NCI-H1436 treated with DMSO at 0.1 percent for 48 hours (cell line): Measurements from ENCODE around the gene SPATA32.
"Not testable (repeated sequence)": the region's sequence is repeated elsewhere in the genome, so short reads cannot be mapped to it uniquely, and the experiment has no call there.

Experiments
- DNase-seq: peaks from one replicate; lab custom pipeline; 2025; lab: John Stamatoyannopoulos, UW

SPATA32 gene

DNA sequence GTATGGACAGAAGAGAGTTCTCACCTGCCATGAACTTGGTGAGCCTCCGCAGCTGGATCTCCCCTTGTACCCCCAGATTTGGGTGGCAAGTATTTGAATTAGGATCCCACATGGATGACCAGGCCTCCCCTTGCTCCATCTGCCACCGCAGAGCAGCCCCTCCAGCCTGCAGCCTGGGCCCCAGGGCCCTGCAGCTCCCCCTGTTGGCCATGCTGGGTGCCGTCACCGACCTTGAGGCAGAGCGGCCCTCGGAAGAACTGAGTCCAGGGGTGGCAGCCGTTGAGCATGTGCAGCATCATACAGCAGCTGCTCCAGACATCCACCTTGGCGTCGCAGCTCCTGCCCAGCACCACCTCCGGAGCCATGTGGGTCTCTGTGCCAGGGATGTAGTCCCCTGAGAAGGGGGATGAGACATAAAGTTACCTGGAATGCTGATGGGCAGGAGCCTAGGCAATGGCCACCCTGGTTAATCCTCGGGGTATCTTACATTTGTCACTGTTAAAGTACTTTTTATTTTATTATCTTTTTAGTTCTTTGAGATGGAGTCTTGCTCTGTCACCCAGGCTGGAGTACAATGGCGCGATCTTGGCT is 9.0 kb upstream of the SPATA32 start:
- no peak for DNase-seq

DNA sequence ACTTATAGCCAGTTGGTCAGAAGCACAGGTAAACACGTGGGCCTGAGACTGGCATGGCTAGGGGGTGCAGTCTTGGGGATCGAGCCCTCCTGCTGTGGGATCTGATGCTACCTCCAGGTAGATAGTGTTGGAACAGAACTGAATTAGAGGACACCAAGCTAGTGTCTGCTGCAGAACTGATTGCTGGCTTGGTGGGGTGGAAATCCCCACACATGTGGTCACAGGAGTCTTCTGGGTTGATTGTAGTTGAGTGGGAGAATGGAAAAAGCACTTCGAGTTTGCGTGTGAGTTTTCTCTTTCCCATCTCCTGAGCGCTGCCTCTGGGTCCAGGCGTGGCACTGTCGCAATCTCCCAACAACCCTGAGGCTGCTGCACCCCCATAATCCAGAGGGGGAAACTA is 8.0 kb upstream of the SPATA32 start:
- no peak for DNase-seq

DNA sequence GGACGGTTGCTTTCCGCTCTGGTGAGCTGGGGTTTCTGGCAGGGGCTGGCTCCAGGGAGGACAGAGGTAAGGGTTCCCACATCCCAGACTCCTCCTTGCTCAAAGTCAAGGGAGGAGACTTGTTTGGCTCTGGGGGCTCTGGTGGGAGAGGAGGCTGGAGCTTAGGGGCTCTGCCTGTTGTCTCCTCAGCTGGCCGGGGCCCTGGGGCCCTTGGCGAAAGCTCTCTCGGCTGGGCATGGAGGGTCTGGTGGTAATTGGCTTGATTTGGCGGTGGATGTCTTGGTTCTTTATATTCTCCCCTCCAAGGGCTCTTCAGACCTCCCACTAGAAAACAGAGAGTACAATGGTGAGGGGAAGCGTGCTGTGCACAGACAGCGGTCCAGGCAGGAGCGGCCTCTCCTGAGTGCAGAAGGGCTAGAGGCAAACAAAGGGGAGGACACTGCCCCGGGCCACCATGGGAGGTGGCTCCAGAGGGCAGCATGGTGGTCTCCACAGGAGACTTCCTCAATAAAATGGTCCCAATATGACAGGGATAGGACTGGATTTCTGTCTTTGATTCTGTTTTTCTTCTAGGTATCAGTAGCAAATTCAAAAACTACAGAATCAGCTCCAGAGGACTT is 5.7 kb upstream of the SPATA32 start:
- DNase-seq = no peak

DNA sequence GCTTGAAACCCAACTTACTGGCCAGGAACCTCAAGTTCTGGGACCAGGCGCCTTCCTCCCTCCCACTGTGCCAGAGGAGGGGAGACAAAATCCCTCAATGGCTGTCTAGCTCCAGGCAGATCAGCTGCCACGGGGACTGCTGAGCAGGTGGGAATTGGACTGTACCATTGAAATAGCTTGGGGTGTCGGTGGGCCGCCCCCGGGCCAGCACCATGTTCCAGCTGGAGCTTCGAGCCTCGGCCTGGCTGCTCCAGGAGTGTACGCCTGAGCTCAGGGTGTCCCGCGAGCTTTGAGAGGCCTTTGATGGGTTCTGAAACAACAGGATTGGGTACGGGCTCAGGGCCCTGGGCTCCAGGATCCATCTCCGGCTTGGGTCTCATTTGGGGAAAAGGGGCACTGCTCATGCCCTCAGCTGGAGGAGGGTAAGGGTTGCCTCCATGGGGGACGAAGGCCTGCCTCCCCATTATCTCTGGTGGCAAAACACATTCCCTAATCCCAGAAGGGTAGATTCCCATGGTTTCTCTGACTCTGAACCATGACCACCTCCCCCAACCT is 4.6 kb upstream of the SPATA32 start:
- DNase-seq = no peak

DNA sequence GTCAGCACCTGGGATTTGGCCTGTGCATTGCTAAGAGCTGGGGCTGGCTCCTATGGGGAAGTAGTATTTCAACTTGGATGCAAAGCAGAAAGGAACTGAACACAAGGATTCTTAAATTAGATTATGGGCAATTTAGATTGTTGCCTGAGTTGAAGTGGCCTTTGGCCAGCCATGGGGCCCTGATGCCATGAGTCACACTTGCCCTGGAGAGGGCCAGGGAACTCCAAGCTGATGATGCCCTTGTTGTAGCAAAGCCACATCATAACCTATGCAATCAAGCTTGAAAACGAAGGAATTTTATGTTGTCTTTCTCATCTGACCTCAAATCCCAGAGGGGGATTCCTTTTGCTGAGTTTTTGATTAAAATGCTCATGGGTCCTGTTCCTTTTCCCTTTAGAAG is 3.9 kb upstream of the SPATA32 start:
- DNase-seq = no peak

DNA sequence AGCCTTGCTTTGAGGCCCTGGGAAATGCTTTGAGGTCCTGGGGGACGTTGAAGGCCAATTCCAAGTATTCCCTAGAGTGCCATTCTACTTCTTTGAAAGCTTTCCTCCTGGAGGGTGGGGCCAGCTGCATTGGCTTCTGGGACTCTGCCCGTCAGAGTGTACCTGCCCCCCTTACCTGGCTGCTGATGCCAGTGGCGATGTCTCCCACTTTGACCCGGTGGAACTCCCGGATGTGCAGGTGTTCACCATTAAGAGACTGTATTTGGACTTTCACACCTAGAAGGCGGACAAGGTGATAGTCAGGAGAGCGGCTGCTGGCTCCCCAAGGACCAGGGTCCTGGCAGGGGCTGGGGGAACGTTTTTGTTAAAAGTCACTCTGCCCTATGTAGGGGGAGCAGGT is 3.1 kb upstream of the SPATA32 start:
- DNase-seq = peak; percentile 36

DNA sequence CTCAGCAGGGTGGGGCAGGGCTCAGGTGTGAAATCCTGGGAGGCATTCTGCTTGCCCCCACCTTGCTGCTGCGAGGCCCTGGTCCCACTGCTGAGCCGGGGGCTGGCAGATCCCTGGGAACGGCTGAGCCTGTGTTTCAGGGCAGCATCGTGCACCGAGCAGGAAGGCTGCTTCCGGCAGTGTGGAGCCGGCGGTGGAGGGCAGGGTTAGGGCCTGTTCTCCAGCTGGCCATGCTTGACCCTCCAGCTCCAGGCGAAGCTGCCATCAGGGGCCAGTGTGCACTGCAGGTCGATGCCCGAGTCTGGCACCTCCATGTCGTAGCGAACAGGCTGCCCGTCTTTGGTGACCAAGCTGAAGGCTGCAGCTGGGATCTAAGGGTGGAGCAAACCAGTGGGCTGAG is 2.5 kb upstream of the SPATA32 start:
- no peak for DNase-seq

DNA sequence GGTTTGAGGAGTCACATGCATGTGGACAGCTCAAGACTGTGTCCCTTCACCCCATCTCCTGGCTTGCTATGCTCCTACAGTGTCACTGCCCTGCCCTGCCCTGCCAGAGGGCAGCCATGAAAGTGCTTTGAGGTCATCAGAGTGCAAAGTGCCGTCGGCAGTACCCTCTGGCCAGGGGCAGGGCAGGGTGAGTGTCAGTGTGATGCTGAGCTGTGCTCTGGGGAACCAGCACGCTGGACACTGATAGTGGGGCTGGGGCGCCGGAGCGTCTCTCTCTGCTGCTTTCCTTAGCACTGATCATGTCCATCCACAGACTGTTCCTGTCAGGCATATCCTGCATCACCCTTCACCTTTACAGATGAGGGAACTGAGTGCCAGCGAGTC is 1.6 kb upstream of the SPATA32 start:
- no peak for DNase-seq

DNA sequence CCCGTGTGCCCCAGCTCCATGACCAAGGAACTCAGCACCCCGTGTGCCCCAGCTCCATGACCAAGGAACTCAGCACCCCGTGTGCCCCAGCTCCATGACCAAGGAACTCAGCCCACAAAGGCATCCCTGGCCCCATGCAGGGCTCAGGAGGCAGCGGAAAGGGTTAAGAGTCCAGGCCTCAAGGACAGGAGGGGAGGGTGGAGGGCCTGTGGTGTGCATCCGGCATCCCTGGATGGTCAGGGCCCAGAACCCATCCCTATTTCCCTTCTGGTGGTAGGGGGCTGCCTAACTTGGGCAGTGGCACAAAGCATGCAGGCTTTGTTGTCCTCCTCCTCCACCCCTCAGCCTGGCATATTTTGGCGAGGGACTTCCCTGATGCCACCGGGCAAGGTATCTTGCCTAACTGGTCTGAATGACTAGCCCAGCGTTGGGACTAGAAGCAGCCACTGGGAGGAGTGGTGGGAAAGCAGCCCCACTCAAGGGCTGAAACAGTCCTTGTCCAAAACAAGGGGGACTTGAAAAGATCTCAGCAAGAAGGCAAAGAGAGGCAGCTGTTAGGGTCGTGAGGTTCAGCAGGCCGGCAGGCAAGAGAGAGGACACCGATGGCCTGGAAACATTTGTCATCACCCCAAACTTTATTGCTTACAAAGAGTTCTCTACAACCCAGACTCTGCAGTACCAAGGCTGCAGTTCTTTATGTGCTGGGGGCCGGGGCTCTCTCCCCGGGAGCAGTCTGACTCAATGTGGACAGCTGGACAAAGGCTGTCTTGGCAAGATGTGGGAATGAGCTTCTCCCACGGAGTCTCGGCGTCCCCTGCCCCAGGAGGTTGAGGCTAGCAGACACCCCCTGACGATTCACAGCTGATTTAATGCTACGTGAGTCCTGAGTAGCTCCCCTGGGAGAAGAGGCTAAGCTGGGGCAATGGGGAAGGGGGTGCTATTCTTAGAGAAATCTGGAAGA is 902 bp upstream of the SPATA32 start:
- DNase-seq = no peak

DNA sequence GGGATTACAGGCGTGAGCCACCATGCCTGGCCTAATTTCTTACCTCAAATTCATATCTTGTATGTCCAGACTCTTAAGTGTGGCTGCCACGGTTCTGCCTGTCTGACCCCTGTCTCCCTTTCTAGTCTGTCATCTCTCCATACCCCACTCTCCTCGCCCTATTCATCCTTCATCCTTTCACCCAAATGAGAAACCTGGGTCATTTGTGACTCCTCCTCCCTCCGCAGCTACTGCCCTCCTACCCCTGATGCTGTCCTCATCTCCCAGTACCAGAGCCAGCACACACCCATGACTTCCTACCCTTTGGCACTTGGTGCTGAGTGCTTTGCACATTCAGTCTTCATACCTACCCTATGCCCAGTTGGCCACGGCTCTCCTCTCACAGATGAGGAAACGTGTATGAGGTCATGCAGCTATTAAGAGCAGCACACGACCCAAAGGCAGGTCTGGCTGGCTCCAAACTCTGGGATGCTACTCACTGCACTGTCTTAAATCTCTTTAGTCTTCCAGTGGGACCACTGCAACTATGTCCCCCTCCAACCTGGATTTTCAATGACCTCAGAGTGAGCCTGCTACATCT is 1.6 kb downstream of the SPATA32 start:
- no peak for DNase-seq

DNA sequence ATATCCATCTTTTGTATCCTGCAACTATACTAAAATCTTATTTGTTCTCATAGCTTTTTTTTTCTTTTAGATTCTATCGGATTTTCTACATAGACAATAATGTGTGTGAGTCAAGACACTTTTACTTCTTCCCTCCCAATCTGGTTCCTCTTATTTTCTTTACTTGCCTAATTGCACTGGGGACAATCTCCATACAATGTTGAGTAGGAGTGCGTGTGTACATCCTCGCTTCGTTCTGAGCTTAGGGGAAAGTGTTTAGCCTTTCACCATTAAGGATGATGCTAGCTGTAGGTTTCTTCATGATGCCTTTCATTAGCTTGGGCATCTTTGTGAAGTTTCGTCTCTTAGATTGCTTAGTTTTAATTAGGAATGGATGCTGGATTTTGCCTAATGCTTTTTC is 2.9 kb downstream of the SPATA32 start:
- DNase-seq = no peak

DNA sequence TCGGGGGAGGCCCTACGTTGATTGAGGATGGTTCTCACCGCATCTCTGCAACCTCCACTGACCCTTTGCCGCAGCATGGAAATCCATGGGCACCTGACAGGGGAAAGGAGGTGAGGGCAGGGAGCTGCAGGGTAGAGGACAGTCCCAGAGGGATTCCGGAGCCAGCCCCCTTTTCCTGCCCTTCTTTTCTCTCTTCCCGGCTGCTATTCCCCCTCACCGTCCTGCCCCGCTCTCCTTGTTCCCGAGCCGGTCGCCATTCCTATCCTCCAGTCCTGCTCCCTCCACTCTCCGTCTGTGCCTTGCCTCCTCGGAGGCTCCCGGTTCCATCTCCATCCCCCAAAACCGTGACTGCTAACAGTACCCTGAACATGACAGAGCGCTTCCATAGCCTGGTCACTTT is 4.8 kb downstream of the SPATA32 start:
- no peak for DNase-seq

DNA sequence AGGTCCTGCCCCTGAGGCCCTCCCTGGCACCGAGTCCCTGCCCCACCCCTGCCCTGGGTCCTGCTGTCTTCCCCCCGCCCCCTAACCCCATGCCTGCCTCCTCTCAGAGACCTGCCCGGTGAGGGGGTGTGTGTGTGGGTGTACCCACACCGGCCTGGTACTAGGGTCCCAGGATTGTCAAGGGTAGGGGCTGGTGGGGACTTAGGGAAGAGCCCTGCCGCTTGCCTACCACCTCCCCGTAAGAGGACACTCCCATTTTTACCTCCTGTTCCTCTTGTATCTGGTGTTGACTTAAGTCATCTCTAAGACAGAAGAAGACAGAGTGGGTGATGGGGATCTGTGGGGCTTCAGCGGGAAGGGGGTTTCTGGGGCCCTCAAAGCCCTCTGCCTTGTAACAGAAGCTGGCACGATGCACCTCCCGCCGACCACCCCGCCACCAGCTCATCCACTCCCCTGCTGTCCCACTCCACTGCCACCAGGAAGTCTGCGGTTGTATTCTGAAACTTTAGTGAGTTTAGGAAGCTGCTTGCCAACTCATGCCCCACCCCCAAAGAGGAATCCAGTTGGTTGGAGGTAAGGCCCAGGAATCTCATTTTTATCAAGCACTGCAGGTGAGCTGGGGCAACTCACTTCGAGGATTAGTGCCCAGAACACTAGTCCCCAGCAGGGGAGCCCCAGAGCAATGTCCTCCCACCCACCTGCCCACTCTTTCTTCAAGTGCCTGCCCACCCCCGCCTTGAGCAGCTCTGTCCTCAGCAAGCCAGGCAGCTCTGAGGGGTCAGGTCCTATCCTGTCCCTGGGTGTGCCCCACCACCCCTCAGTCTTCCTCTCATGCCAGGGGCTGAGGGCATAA is 5.6 kb downstream of the SPATA32 start:
- no peak for DNase-seq

DNA sequence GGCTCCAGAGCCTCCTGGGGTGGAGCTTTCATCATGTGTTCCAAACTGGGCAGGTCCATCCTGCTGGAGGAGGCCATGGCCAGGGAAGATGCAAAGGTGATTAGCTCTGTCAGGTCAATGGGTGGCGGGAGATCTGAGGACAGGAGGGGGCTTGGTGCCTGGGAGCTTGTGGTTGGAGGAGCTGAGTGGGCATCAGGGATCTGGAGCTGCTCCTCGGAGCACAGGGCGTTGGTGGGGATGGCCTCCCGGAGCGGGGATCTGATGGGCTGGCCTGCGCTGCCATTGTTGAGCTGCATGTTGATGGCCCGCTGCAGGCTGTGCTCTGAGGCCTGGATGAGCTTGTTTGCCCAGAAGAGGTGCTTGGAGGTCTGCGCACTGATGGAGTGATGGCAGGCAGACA is 6.5 kb downstream of the SPATA32 start:
- no peak for DNase-seq

DNA sequence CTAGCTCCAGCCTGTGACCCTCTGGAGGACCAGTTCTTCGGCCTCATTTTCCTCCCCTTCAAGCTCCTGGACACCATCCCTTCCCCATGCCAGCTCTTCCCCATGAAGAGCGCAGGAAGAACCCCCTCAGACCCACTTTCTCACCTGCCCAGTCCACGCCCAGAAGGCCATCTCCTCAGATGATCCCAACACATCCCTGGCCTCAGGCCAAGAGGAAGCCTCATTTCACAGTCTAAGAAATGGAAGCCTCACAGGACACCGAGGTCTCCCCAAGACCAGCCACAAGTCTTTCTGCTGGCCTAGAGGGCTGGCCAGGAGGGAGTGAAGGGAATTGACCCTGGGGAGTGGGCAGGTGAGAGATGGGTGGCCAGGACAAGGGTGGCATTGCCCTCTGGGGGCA is 8.0 kb downstream of the SPATA32 start:
- DNase-seq = no peak

DNA sequence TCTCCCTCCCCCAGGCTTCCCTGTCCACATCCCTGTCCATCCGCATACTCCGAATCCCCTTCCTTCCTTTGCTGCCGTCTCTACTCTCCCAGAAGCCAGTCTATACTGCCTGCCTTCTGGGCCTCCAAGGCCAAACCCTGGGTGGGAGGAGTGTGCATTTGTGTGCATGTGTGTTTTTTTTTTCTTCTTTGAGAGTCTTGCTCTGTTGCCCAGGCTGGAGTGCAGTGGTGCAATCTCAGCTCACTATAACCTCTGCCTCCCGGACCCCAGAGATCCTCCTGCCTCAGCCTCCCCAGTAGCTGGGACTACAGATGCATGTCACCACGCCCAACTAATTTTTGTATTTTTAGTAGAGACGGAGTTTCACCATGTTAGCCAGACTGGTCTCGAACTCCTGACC is 8.7 kb downstream of the SPATA32 start:
- not testable (repeated sequence) for DNase-seq

DNA sequence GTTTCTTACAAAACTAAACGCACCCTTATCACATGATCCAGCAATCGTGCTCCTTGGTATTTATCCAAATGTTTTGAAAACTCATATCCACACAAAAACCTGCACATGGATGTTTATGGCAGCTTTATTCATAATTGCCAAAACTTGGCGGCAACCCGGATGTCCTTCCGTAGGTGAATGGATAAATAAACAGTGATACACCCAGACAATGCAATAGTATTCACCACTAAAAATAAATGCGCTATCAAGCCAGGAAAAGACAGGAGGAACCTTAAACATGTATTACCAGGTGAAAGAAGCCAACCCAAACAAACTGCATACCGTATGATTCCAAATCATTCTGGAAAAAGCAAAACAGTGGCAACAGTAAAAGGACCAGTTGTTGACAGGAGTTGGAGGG is 10.0 kb downstream of the SPATA32 start:
- DNase-seq = no peak

DNA sequence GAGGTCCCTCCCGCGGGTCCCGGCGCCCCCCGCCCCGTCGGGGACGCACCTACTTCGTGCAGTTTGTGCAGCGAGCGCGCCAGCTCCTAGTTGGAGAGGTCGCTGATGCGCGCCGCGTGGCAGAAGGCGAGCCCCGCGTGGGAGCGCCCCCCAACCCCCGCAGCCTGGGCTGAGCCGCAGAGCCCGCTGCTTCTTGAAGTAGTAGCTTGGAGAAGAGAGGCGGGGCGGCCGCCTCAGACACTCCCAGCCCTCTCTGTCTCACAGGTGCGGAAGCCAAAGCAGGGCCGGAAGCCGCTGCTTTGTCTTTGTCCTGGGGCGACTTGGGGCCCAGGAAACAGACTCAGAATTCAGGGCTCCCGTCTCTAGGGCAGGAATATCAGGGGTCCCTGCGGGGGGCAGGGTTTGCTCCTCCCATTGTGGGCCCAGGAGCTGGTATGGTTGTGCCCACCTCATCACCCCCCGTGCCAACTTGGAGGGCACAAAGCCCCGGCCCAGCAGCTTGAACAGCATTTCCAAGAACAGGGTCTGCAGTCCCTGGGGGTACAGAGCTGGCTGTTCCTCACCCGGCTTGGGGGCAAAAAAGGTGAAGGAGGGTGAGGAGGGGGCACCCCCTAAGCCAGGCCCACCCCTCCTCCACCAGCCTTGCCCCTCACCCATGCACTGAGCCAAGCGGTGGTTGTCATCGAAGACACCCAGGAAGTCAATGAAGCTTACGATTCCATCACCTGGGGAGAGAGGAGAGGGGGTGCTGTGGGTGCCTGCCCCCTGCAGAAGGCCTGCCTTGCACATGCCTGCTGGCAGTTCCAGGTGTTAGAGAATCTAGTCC is 13.5 kb downstream of the SPATA32 start:
- DNase-seq = peak; percentile 40

DNA sequence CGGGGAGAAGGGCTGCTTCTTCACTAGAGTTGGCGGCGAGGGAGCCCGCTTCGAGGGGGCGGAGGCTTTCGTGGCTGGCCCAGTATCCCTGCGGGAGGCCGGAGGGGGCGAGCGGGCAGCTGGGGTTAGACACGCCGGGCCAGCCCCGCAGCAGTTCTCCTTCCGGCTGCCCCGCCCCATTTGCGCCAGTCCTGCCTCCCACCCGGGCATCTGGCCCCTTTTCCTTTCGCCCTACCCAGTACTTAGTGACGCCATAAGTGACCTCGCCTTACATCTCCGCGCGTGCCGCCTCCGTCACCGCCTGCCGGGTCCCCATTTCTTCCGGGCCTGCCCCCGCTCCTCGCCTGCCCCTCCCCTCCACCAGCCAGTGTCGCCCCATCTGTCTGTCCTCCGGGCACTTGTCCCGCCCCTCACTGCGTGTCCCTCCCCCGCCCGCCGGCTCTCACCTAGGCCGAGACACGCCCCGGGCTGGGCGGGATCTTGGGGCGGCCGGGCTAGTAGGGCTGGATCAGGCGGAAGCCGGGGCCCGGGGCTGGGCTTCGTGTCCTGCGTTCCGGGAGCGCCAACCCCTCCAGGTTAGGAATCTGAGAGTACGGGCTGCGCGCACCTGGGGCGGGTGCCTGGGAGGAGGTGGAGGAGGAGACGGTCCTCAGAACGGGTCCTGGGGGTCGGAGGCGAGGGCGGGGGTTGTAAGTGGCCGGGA is 14.3 kb downstream of the SPATA32 start:
- peak; percentile 80 for DNase-seq

DNA sequence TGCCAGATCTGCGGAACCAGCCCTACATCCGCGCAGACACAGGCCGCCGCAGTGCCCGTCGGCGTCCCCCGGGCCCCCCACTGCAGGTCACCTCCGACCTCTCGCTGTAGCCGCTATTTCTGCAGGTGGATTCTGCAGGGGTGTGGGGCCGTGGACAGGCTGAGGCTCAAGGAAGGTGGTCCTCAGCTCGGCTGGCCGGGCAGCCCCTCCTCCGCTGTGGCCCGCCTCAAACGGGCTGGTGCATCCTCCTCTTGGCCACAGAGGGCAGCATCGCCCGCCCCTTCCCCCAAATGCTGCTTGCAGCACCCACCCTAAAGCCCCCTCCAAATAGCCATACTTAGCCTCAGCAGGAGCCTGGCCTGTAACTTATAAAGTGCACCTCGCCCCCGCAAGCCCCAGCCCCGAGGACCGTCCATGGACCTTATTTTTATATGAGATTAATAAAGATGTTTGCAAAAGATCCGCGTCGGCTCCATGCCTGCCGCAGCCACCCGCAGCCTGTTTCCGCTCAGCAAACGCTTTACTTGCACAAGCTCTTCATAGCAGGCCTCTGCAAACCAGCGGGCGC is 14.9 kb downstream of the SPATA32 start:
- no peak for DNase-seq
